Measurements from ENCODE around the gene RPRD1A. TPM values are rescaled to one million over a fixed set of nuclear protein-coding genes. Genes with fewer than 3 reads are reported as not detected.

RPRD1A gene
- total and polyA plus RNA-seq, 2 donors from 2014 or later, result 25.9 to 42.4 TPM

- FAIRE-seq (no peak), DNase-seq (peak; percentile 66 to 86 (median 76))
- H3K27ac ChIP-seq (ENCODE audit: low read depth in 2 of 2, low read length in 2 of 2), result peak overlapping the region in 1 of 2 donors; percentile 47
- peak overlapping the region; percentile 57 to 77 (median 71) for H3K4me3 ChIP-seq (ENCODE audit: low read length in 3 of 3)
- peaks cover 0 to 5% (median 0%) of the 10 kb centered on the region in 3 donors for H3K4me1 ChIP-seq (ENCODE audit: control insufficient read depth in 2 of 3, insufficient read depth in 2 of 3, low read depth in 1 of 3, low read length in 3 of 3)
- TF ChIP-seq CTCF (IDR thresholded peaks at IDR 0.05; ENCODE audit: borderline replicate concordance, extremely low read depth, insufficient read depth), result peak; percentile 89
- H3K9me3 ChIP-seq (ENCODE audit: control insufficient read depth in 2 of 3, insufficient read depth in 1 of 3, low read length in 3 of 3), result no peaks in the 10 kb centered on the region
- peak overlapping the region in 2 of 3 donors; percentile 55 to 56 for H3K9ac ChIP-seq (ENCODE audit: low read length in 3 of 3)
- intact Hi-C loops (cut with DNase I), result no loop called here
- H3K27me3 ChIP-seq (ENCODE audit: control insufficient read depth, insufficient read depth, low read length), result no peaks in the 10 kb centered on the region
- no peaks in the 10 kb centered on the region for H3K36me3 ChIP-seq (ENCODE audit: control insufficient read depth in 2 of 3, insufficient read depth in 3 of 3, low read length in 3 of 3)
These were observed 117.3 kb downstream of the RPRD1A start for GRCh38 chr18:35949903-35950627.

- H3K9me3 ChIP-seq (ENCODE audit: control insufficient read depth in 2 of 3, insufficient read depth in 1 of 3, low read length in 3 of 3), result no peaks in the 10 kb centered on the region
- H3K9ac ChIP-seq (ENCODE audit: low read length in 3 of 3), result peak overlapping the region in 1 of 3 donors; percentile 56
These were observed 118.3 kb downstream of the RPRD1A start for GRCh38 chr18:35949090-35949489.

GRCh38 chr18:35948080-35948479 is 119.3 kb downstream of the RPRD1A start:
- DNase-seq (no peak), FAIRE-seq (no peak)
- Histone ChIP-seq H3K9me3 (ENCODE audit: control insufficient read depth in 2 of 3, insufficient read depth in 1 of 3, low read length in 3 of 3) (no peaks in the 10 kb centered on the region), H3K4me3 (ENCODE audit: low read length in 3 of 3) (no peak overlapping the region), H3K27me3 (ENCODE audit: control insufficient read depth, insufficient read depth, low read length) (no peaks in the 10 kb centered on the region), H3K4me1 (ENCODE audit: control insufficient read depth in 2 of 3, insufficient read depth in 2 of 3, low read depth in 1 of 3, low read length in 3 of 3) (peaks cover 0 to 5% (median 0%) of the 10 kb centered on the region in 3 donors), H3K9ac (ENCODE audit: low read length in 3 of 3) (no peak overlapping the region), H3K36me3 (ENCODE audit: control insufficient read depth in 2 of 3, insufficient read depth in 3 of 3, low read length in 3 of 3) (no peaks in the 10 kb centered on the region), H3K27ac (ENCODE audit: low read depth in 2 of 2, low read length in 2 of 2) (no peak overlapping the region)
- TF ChIP-seq CTCF (IDR thresholded peaks at IDR 0.05; ENCODE audit: borderline replicate concordance, extremely low read depth, insufficient read depth), result no peak
- intact Hi-C loops (cut with DNase I), result no loop called here

More at GRCh38 chr18:35949090-35949489, 118.3 kb downstream of the RPRD1A start:
- intact Hi-C loops (cut with DNase I), result no loop called here
- Histone ChIP-seq H3K4me1 (ENCODE audit: control insufficient read depth in 2 of 3, insufficient read depth in 2 of 3, low read depth in 1 of 3, low read length in 3 of 3) (peaks cover 0 to 5% (median 0%) of the 10 kb centered on the region in 3 donors), H3K36me3 (ENCODE audit: control insufficient read depth in 2 of 3, insufficient read depth in 3 of 3, low read length in 3 of 3) (no peaks in the 10 kb centered on the region), H3K27ac (ENCODE audit: low read depth in 2 of 2, low read length in 2 of 2) (peak overlapping the region in 1 of 2 donors; percentile 47), H3K27me3 (ENCODE audit: control insufficient read depth, insufficient read depth, low read length) (no peaks in the 10 kb centered on the region), H3K4me3 (ENCODE audit: low read length in 3 of 3) (peak overlapping the region in 2 of 3 donors; percentile 71 to 77)
- no peak for TF ChIP-seq CTCF (IDR thresholded peaks at IDR 0.05; ENCODE audit: borderline replicate concordance, extremely low read depth, insufficient read depth)
- FAIRE-seq, result no peak
- DNase-seq, result no peak
